ENCODE results near the gene CPEB4.

GRCh38 chr5:173916233-173916632, 28.1 kb downstream of the CPEB4 start:
- TF ChIP-seq CTCF (IDR thresholded peaks at IDR 0.05) (no peak), POLR2A (IDR thresholded peaks at IDR 0.05) (no peak), EP300 (IDR thresholded peaks at IDR 0.05) (no peak)

Measured in tibial nerve (tissue), 4 donors.